Mammary epithelial cell (primary cell): ENCODE results near the gene ANGPT4.
"Not testable (repeated sequence)": the region's sequence is repeated elsewhere in the genome, so short reads cannot be mapped to it uniquely, and the experiment has no call there.

Source experiments
- CTCF ChIP-seq, 2 donors: IDR thresholded peaks in 1 of 2; conservative IDR thresholded peaks in 1 of 2; 2 replicates each; pipeline ENCODE4 v1.5.1; 2011 to 2012; ENCODE audit warnings: inconsistent platforms in 2 of 2, low read length in 2 of 2, mild to moderate bottlenecking in 2 of 2, control low read depth in 1 of 2, low read depth in 1 of 2; ENCODE audit not compliant: insufficient read depth in 1 of 2; ENCODE audit errors: extremely low read depth in 1 of 2
- EZH2 ChIP-seq: IDR thresholded peaks from 2 replicates; pipeline ENCODE4 v1.6.1; 2012; ENCODE audit warnings: low read length, inconsistent platforms, borderline replicate concordance

GRCh38 chr20:897436-897835, 18.7 kb downstream of the ANGPT4 start:
- not testable (repeated sequence) for TF ChIP-seq CTCF (conservative IDR thresholded peaks at IDR 0.05 in 1 of 2, IDR thresholded peaks at IDR 0.05 in 1 of 2; ENCODE audit: extremely low read depth in 1 of 2, insufficient read depth in 1 of 2, low read depth in 1 of 2, low read length in 2 of 2); EZH2
